Adrenal gland (tissue), 5 donors: ENCODE measurements around the gene UNC119B.

Source experiments
- CTCF ChIP-seq, 6 experiments: fragments of 450-650 bp in 4 of 6; fragments of 200-600 bp in 2 of 6; sonication (generic) in 1 of 6; IDR thresholded peaks; 1 replicate in 5 of 6; 2 replicates in 1 of 6; pipeline versions ENCODE4 v1.5.1 to v1.8.0; 2016 to 2021; ENCODE audit warnings: antibody characterized with exemption in 6 of 6, mild to moderate bottlenecking in 2 of 6, moderate library complexity in 1 of 6
- POLR2A ChIP-seq, 2 donors: fragments of 450-650 bp; IDR thresholded peaks; one replicate each; pipeline ENCODE4 v1.6.1; 2017; ENCODE audit warnings: antibody characterized with exemption in 2 of 2, mild to moderate bottlenecking in 2 of 2, moderate library complexity in 1 of 2
- donor health status: DM: no; HTN: no; CAD: no.

DNA sequence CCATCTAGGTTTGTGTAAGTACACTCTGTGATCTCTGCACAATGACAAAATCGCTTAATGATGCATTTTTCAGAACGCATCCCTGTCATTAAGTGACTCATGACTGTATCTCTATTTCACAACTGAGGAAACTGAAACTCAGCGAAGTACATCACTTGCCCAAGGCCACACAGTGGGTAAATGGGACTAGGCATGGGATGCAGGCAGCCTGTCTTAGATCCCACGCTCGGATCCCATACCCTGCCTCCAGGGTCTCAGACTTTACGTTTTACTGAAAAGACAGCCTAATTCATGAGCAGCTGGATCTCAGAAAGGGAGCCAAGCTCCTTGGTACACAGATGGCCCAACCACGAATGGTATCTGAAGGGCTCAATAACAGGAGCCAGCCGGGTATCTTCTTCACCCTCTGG, 25.7 kb upstream of the UNC119B start:
- TF ChIP-seq POLR2A (IDR thresholded peaks at IDR 0.05) (peak in 1 of 2 donors; percentile 57), CTCF (IDR thresholded peaks at IDR 0.05) (peak in 1 of 6 experiments; percentile 1)
